ENCODE data around the gene PHF14. TPM values are rescaled to one million over a fixed set of nuclear protein-coding genes. Genes with fewer than 3 reads are reported as not detected.

The PHF14 gene
- total RNA-seq, 2 donors from 2014 or later: 52.0 to 53.1 TPM

DNA sequence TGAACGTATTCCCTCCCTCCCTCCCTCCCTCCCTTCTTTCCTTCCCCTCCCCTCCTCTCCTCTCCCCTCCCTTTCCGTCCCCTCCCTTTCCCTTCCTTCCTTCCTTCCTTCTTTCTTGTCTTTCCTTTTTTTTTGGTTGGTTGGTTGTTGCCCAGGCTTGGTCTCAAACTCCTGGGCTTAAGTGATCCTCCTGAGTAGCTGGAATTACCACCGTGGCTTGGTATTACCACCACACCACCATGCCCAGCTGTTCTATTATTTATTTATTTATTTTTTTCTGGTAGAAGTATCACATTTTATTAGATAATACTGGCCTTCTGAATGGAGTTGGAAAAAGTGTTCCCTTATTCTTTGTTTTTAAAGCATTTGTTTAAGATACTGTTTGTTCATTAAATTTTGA is 95.9 kb downstream of the PHF14 start:
- Histone ChIP-seq H3K27me3 (ENCODE audit: control insufficient read depth, insufficient read depth, low read length, poor library complexity, severe bottlenecking) (no peaks in the 10 kb centered on the region), H3K27ac (ENCODE audit: low read depth, low read length) (no peak overlapping the region), H3K9me3 (ENCODE audit: control insufficient read depth, low read length) (no peaks in the 10 kb centered on the region), H3K4me3 (ENCODE audit: low read length) (no peak overlapping the region), H3K9ac (ENCODE audit: extremely low read depth, low read length, poor library complexity, severe bottlenecking) (no peak overlapping the region), H3K36me3 (ENCODE audit: control insufficient read depth, insufficient read depth, low read length) (peaks cover 44% of the 10 kb centered on the region), H3K4me1 (ENCODE audit: control insufficient read depth, insufficient read depth, low read length) (no peaks in the 10 kb centered on the region)
- TF ChIP-seq, protein P1, sequence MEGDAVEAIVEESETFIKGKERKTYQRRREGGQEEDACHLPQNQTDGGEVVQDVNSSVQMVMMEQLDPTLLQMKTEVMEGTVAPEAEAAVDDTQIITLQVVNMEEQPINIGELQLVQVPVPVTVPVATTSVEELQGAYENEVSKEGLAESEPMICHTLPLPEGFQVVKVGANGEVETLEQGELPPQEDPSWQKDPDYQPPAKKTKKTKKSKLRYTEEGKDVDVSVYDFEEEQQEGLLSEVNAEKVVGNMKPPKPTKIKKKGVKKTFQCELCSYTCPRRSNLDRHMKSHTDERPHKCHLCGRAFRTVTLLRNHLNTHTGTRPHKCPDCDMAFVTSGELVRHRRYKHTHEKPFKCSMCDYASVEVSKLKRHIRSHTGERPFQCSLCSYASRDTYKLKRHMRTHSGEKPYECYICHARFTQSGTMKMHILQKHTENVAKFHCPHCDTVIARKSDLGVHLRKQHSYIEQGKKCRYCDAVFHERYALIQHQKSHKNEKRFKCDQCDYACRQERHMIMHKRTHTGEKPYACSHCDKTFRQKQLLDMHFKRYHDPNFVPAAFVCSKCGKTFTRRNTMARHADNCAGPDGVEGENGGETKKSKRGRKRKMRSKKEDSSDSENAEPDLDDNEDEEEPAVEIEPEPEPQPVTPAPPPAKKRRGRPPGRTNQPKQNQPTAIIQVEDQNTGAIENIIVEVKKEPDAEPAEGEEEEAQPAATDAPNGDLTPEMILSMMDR (conservative IDR thresholded peaks at IDR 0.05): no peak
- no peaks in the 10 kb centered on the region for H3K9me3 Mint-ChIP-seq
- no peak overlapping the region for H3K27ac Mint-ChIP-seq
- DNase-seq: no peak
- H3K36me3 Mint-ChIP-seq (ENCODE audit: low read depth): peaks cover 35% of the 10 kb centered on the region
- no CpG with 5 or more reads among the region's 3 CpGs for WGBS, 2 experiments (ENCODE audit: insufficient coverage in 1 of 2, insufficient read length in 1 of 2)
- no peaks in the 10 kb centered on the region for H3K4me1 Mint-ChIP-seq
- H3K4me3 Mint-ChIP-seq: no peak overlapping the region
- no peaks in the 10 kb centered on the region for H3K27me3 Mint-ChIP-seq (ENCODE audit: insufficient read depth)

DNA sequence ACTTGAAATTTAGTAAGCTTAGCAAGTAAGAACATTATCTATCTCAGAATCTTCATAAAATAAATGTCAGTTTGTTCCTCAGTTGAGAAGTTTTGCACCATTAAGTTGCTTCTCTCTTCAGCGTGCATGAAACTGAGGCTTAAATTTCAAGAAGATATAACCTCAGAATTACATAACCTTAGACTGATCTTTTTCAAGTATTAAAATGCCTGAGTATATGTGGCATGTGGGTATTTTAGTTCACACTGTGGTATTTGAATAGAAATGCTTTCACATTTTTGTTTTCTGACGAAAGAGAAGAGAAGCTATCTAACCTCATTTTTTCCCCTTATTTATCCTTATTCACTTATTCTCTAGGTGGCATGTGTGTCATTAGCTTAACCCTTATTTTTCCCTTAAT is 104.1 kb downstream of the PHF14 start:
- Histone ChIP-seq H3K9ac (ENCODE audit: extremely low read depth, low read length, poor library complexity, severe bottlenecking) (no peak overlapping the region), H3K36me3 (ENCODE audit: control insufficient read depth, insufficient read depth, low read length) (peaks cover 4% of the 10 kb centered on the region), H3K4me1 (ENCODE audit: control insufficient read depth, insufficient read depth, low read length) (no peaks in the 10 kb centered on the region), H3K27ac (ENCODE audit: low read depth, low read length) (no peak overlapping the region), H3K4me3 (ENCODE audit: low read length) (no peak overlapping the region), H3K27me3 (ENCODE audit: control insufficient read depth, insufficient read depth, low read length, poor library complexity, severe bottlenecking) (no peaks in the 10 kb centered on the region), H3K9me3 (ENCODE audit: control insufficient read depth, low read length) (peaks cover 11% of the 10 kb centered on the region)
- no peak for DNase-seq
- Mint-ChIP-seq H3K4me1 (no peaks in the 10 kb centered on the region), H3K27me3 (ENCODE audit: insufficient read depth) (no peaks in the 10 kb centered on the region), H3K27ac (no peak overlapping the region), H3K9me3 (peaks cover 9% of the 10 kb centered on the region), H3K36me3 (ENCODE audit: low read depth) (peaks cover 19% of the 10 kb centered on the region), H3K4me3 (no peak overlapping the region)
- TF ChIP-seq, protein P1 (conservative IDR thresholded peaks at IDR 0.05): no peak
- 83% methylated on average over 2 of the region's 2 CpGs; no CpG with 5 or more reads in 1 of the 2 experiments for WGBS, 2 experiments (ENCODE audit: insufficient coverage in 1 of 2, insufficient read length in 1 of 2)

- no peak for DNase-seq
- Mint-ChIP-seq H3K9me3 (peaks cover 13% of the 10 kb centered on the region), H3K4me1 (no peaks in the 10 kb centered on the region), H3K27ac (no peak overlapping the region), H3K27me3 (ENCODE audit: insufficient read depth) (no peaks in the 10 kb centered on the region), H3K36me3 (ENCODE audit: low read depth) (peaks cover 20% of the 10 kb centered on the region), H3K4me3 (no peak overlapping the region)
- 87 to 100% methylated on average over 1 to 2 of the region's 4 CpGs for WGBS, 2 experiments (ENCODE audit: insufficient coverage in 1 of 2, insufficient read length in 1 of 2)
- H3K4me3 ChIP-seq (ENCODE audit: low read length): no peak overlapping the region
- no peak overlapping the region for H3K9ac ChIP-seq (ENCODE audit: extremely low read depth, low read length, poor library complexity, severe bottlenecking)
- H3K27ac ChIP-seq (ENCODE audit: low read depth, low read length): no peak overlapping the region
- peaks cover 4% of the 10 kb centered on the region for H3K36me3 ChIP-seq (ENCODE audit: control insufficient read depth, insufficient read depth, low read length)
- peaks cover 16% of the 10 kb centered on the region for H3K9me3 ChIP-seq (ENCODE audit: control insufficient read depth, low read length)
- H3K4me1 ChIP-seq (ENCODE audit: control insufficient read depth, insufficient read depth, low read length): no peaks in the 10 kb centered on the region
- H3K27me3 ChIP-seq (ENCODE audit: control insufficient read depth, insufficient read depth, low read length, poor library complexity, severe bottlenecking): no peaks in the 10 kb centered on the region
- TF ChIP-seq, protein P1 (conservative IDR thresholded peaks at IDR 0.05): no peak
Observed at GRCh38 chr7:11078247-11078834, 104.7 kb downstream of the PHF14 start.
